22Rv1 (cell line): ENCODE data around the gene TDP1.
A peak's percentile ranks its signal among the peaks of the same experiment; 100 is the strongest.

Source experiments
- H3K27ac ChIP-seq: fragments of 450-650 bp; 2 replicates; pipeline ENCODE4 v1.5.1; 2017
- CTCF ChIP-seq: fragments of 450-650 bp; IDR thresholded peaks from 2 replicates; pipeline ENCODE4 v1.5.1; 2017; ENCODE audit warnings: mild to moderate bottlenecking
- ZFX ChIP-seq: fragments of 450-650 bp; IDR thresholded peaks from 2 replicates; pipeline ENCODE4 v1.6.1; 2017; ENCODE audit warnings: antibody characterized with exemption, borderline replicate concordance

TDP1 gene

DNA sequence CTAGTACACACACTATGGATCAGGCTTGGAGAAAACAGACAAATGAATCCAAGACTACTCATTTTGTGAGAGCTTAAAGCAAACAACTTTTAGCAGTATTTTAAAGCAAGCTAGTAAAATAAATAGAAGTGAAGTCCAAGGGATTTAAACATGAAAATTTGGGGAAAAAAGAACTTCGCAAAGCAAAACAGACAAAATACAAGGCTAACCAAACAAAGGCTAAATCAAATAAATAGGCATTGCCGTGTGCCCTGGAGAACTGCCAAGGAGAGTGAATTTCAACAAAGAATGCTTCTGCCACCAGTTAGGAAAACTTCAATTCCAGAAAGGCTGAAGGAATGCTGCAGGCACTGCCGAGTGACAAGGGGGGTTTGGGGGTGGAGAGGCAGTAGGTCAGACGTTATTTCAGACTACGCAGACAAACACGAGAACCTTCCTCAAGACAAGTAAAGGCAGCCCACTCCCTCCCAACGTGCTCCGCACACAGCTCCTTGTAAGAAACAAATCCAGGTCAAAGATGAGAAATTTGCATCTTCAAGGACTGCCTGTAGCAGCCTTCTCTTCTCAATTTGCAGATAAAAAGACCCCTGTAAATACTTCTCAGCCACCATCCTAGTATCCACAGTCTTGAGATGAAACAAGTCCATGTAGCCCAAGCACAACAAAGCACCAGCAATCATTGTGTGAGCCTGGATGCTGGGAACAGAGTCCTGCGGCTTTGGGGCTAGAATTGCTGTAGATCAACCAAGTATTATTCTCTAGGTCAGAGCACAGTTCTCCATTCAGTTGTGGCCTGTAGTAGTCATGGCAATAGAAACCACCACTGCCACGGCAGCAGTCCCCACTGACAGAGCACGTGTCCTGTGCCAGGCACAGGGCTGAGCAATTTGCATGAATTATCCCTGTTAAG is 44.5 kb upstream of the TDP1 start:
- H3K27ac ChIP-seq = peak overlapping the region; percentile 85
- TF ChIP-seq CTCF = no peak

GRCh38 chr14:89912221-89912620 is 43.5 kb upstream of the TDP1 start:
- H3K27ac ChIP-seq = peak overlapping the region; percentile 85
- TF ChIP-seq ZFX = no peak

- TF ChIP-seq ZFX = no peak
- no peak for TF ChIP-seq CTCF
- no peak overlapping the region for H3K27ac ChIP-seq
Measured at GRCh38 chr14:89912667-89913211, 43.0 kb upstream of the TDP1 start.

DNA sequence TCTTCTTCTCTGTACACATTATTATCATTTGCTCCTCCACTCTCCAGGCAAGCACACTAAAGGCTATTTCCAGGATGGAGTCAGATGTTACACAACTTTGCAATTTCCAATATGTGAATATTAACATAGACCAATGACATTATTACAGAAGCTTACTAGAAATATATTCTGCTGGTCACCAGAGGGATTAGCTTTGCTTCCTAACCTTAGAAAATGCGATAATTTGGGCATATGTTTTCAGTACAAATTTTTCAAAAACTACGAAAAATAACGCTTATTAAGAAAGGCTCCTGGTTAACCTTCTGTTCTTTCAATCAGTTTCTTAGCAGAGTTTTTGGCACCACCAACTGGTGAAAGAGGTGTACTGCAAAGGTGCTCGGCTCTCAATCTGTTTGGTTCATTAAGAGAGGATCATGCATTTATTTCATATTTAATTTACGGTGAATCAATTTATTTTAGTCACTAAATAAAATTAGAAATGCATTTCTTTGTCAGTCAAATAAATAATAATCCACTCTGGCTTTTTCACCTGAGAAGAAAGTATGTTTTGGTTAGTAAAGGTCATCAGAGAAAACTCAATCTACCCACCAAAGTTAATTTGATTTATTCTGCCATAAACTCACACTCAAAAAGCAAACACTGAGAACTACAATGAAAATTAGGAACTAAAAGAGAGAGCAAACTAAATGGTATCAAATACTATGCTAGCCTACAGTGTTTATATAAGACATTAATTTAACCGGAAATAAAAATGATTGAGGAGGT is 40.4 kb upstream of the TDP1 start:
- no peak overlapping the region for H3K27ac ChIP-seq

DNA sequence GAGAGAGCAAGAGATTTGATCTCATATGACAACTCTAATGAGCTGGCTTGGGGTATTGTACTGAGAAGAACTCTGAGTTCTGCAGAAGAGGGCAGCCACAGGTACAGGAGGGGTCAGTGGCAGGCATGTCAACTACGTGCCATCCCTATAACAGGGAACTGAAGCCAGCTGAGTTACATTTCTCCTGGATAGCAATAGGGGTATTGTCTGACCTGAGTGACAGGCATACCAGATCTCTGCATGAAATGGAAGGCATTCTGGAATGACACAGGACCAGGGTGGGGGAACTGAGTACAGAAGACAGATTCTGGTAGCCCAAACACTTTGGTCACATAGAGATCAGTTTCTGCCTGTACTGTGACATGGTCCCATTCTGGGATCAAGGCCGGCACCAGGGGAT is 37.0 kb upstream of the TDP1 start:
- H3K27ac ChIP-seq = no peak overlapping the region

More for the DNA sequence above, 40.4 kb upstream of the TDP1 start:
- TF ChIP-seq ZFX (no peak), CTCF (peak; percentile 88)

DNA sequence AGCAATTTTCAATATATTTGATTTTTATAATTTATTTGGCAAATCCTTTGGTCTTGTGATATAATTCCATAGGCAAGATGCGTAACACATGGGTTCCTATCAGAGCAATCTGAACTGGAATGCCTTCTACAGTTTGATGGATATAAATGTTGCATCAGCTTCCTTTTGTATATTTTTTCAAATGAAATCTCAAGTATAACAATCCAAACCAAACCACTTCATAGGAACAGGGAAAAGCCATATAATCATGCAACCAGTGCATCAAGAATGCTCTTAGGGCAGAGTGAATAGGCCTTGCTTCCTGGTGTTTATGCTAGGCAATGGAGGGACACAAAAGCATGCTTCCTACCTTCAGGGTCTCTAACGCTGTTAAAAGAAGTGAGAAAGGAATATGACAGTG is 35.7 kb upstream of the TDP1 start:
- TF ChIP-seq ZFX = no peak
- no peak for TF ChIP-seq CTCF
- no peak overlapping the region for H3K27ac ChIP-seq

More for the DNA sequence above, 37.0 kb upstream of the TDP1 start:
- TF ChIP-seq CTCF (no peak), ZFX (no peak)

GRCh38 chr14:89921346-89921745 is 34.4 kb upstream of the TDP1 start:
- no peak for TF ChIP-seq ZFX
- no peak for TF ChIP-seq CTCF
- no peak overlapping the region for H3K27ac ChIP-seq
